GM06990 (cell line): ENCODE data around the gene EIPR1.

Source experiments
- DNase-seq: peaks from one replicate; pipeline ENCODE4 v3.0.0-alpha.2; 2011; ENCODE audit not compliant: insufficient read length; ENCODE audit errors: extremely low read depth
- H3K27me3 ChIP-seq: replicated peaks from 2 replicates; pipeline ENCODE4 v1.6.0; 2011; ENCODE audit warnings: low read length; ENCODE audit not compliant: control insufficient read depth, insufficient read depth
- H3K36me3 ChIP-seq: 2 replicates; pipeline ENCODE4 v1.5.1; 2011; ENCODE audit warnings: low read length; ENCODE audit not compliant: control insufficient read depth, insufficient read depth
- H3K4me3 ChIP-seq: replicated peaks from 2 replicates; pipeline ENCODE4 v1.5.1; 2011; ENCODE audit warnings: low read depth, mild to moderate bottlenecking, control low read depth, low read length
- TF ChIP-seq, protein P1 (sequence below): IDR thresholded peaks from 2 replicates; pipeline ENCODE4 v1.5.1; 2011; ENCODE audit warnings: low read length, control low read depth, mild to moderate bottlenecking, inconsistent platforms; ENCODE audit not compliant: insufficient read depth, poor library complexity, severe bottlenecking

EIPR1 gene

DNA sequence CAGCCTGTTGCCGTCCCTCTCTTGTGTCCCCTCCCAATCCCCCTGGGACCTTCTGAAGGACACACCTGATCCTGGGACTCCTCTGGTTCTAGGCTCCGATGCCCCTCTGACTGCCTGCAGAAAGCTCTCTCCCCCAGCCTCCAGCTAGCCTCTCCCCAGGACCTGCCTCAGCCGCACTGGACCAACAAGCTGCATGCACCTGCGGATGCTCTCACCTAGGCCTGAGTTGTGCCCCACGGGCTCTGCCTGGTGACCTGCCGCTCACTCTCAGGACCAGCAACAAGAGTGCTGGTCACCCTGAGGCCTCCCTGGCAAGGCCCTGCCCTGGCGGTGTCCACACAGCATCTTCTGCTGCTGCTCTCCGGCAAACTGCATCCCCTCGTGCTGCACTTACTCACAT, 63.0 kb downstream of the EIPR1 start:
- H3K4me3 ChIP-seq: no peak overlapping the region
- no peak for DNase-seq
- peaks cover 6% of the 10 kb centered on the region for H3K36me3 ChIP-seq
- H3K27me3 ChIP-seq: no peaks in the 10 kb centered on the region
- TF ChIP-seq, protein P1, sequence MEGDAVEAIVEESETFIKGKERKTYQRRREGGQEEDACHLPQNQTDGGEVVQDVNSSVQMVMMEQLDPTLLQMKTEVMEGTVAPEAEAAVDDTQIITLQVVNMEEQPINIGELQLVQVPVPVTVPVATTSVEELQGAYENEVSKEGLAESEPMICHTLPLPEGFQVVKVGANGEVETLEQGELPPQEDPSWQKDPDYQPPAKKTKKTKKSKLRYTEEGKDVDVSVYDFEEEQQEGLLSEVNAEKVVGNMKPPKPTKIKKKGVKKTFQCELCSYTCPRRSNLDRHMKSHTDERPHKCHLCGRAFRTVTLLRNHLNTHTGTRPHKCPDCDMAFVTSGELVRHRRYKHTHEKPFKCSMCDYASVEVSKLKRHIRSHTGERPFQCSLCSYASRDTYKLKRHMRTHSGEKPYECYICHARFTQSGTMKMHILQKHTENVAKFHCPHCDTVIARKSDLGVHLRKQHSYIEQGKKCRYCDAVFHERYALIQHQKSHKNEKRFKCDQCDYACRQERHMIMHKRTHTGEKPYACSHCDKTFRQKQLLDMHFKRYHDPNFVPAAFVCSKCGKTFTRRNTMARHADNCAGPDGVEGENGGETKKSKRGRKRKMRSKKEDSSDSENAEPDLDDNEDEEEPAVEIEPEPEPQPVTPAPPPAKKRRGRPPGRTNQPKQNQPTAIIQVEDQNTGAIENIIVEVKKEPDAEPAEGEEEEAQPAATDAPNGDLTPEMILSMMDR: no peak

GRCh38 chr2:3313781-3314375, 63.7 kb downstream of the EIPR1 start:
- TF ChIP-seq, protein P1: no peak
- Histone ChIP-seq H3K36me3 (peaks cover 3% of the 10 kb centered on the region), H3K4me3 (no peak overlapping the region), H3K27me3 (no peaks in the 10 kb centered on the region)
- DNase-seq: no peak

DNA sequence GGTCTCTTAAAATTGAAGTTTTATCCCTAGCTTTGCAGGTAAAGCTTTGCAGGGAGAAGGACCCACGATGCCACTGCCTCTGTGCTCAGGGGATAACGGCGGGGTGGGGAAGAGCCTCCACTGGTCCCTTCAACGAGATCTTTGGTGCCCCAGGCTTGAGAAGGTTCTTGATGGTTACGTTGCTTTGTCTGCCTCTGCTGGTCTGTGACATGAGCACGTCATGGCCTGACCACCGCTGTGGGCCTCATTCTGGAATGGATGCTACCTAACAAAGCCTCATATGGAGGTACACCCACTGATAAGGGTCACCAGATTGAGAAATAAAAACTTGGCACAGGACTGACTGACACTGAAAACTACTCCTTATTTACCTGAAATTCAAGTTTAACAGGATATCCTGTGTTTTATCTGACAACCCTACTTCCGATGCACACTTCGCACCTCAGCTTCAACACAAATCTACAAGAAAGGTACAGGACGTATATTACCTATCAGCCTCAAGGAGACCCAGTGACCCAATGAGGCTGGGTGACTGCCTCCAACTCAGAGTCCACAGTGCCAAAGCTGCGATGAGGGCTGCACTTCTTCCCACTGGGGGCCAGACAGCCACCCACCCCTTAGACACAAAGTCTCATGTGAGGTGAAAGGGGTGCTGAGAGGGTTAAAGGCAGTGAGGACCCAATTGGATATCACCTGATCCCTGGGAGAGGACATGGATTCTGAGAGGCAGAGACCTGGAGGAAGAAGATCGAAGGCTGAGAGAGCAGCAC, 64.9 kb downstream of the EIPR1 start:
- DNase-seq: no peak
- H3K36me3 ChIP-seq: peaks cover 3% of the 10 kb centered on the region
- no peak overlapping the region for H3K4me3 ChIP-seq
- no peaks in the 10 kb centered on the region for H3K27me3 ChIP-seq
- TF ChIP-seq, protein P1: no peak

- TF ChIP-seq, protein P1: no peak
- DNase-seq: no peak
- Histone ChIP-seq H3K36me3 (no peaks in the 10 kb centered on the region), H3K27me3 (no peaks in the 10 kb centered on the region), H3K4me3 (no peak overlapping the region)
Observed at GRCh38 chr2:3311601-3312000, 66.0 kb downstream of the EIPR1 start.

- no peak overlapping the region for H3K4me3 ChIP-seq
- H3K36me3 ChIP-seq: no peaks in the 10 kb centered on the region
- H3K27me3 ChIP-seq: no peaks in the 10 kb centered on the region
- TF ChIP-seq, protein P1: no peak
- no peak for DNase-seq
Observed at GRCh38 chr2:3309496-3310355, 67.9 kb downstream of the EIPR1 start.
